Vagina (tissue), 2 donors: Measurements from ENCODE around the gene CTSL. TPM values are rescaled to one million over a fixed set of nuclear protein-coding genes. Genes with fewer than 3 reads are reported as not detected.

Experiments
- DNase-seq, 2 donors: peaks; one replicate each; pipeline ENCODE4 v3.0.0-alpha.2; 2017; ENCODE audit errors: extremely low spot score in 2 of 2
- H3K27ac ChIP-seq: fragments of 200-600 bp; sonication (generic); one replicate; pipeline ENCODE4 v1.5.1; 2019
- H3K27me3 ChIP-seq: fragments of 200-600 bp; sonication (generic); one replicate; pipeline ENCODE4 v1.5.1; 2019
- H3K36me3 ChIP-seq, 2 donors: fragments of 200-600 bp; sonication (generic); one replicate each; pipeline ENCODE4 v1.5.1; 2017 to 2019
- H3K4me1 ChIP-seq: fragments of 200-600 bp; sonication (generic); one replicate; pipeline ENCODE4 v1.5.1; 2019
- H3K4me3 ChIP-seq, 2 donors: fragments of 200-600 bp; sonication (generic); 1 replicate in 1 of 2; 2 replicates in 1 of 2; pipeline ENCODE4 v1.5.1; 2016 to 2019
- H3K9me3 ChIP-seq: fragments of 200-600 bp; sonication (generic); one replicate; pipeline ENCODE4 v1.5.1; 2019
- POLR2A ChIP-seq, 2 donors: fragments of 450-650 bp; IDR thresholded peaks; one replicate each; pipeline ENCODE4 v1.6.1; 2017; ENCODE audit warnings: antibody characterized with exemption in 2 of 2, mild to moderate bottlenecking in 2 of 2, moderate library complexity in 2 of 2
- POLR2AphosphoS5 ChIP-seq, 2 donors: sonication (generic); formaldehyde crosslinking; IDR thresholded peaks; one replicate each; pipeline ENCODE4 v1.9.0; 2017; ENCODE audit warnings: antibody characterized with exemption in 2 of 2, mild to moderate bottlenecking in 2 of 2, low read depth in 1 of 2; ENCODE audit not compliant: insufficient read depth in 1 of 2
- intact Hi-C: fragments of 100-400 bp; cut with DNase I; formaldehyde crosslinking; loops from one replicate; pipeline ENCODE4 v1.15.1; 2023
- total RNA-seq: library from RNA; depleted of rRNA; stranded (reverse); fragments of >200 nt; gene quantifications from one replicate; pipeline ENCODE4 v1.2.3, GENCODE V29; 2016
- TF ChIP-seq, protein P1 (sequence below), 3 experiments: fragments of 450-650 bp in 2 of 3; fragments of 200-600 bp in 1 of 3; sonication (generic) in 1 of 3; IDR thresholded peaks; one replicate each; pipeline ENCODE4 v1.5.1; 2017 to 2019; ENCODE audit warnings: antibody characterized with exemption in 3 of 3, mild to moderate bottlenecking in 2 of 3, moderate library complexity in 2 of 3

Gene CTSL
- total RNA-seq, 1 donor from 2014 or later: 68.0 TPM

DNA sequence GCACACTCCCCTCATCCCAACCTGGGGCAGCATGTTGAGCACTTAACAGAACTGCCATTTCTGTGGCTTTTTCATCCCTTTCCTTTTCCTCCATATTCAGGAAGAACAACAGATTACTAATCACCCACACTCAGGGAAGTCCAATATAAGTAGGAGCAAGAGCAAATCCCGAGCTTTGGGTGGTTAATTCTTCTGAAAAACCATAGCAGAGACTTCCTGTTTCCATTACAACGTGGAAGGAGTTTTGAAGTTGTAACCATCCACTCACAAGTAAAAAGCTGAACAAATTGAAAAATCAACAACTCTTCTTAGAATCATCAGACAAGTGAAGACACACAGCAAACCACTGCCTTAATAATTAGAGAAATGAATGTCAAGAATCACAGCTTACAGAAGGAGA, 8.2 kb downstream of the CTSL start:
- no peaks in the 10 kb centered on the region for H3K9me3 ChIP-seq
- H3K27ac ChIP-seq: no peak overlapping the region
- H3K4me1 ChIP-seq: peaks cover 3% of the 10 kb centered on the region
- no peak overlapping the region for H3K4me3 ChIP-seq
- no peak for DNase-seq
- peaks cover 0 to 6% of the 10 kb centered on the region in 2 donors for H3K36me3 ChIP-seq
- no peaks in the 10 kb centered on the region for H3K27me3 ChIP-seq
- intact Hi-C loops: no loop called here
- TF ChIP-seq, protein P1, sequence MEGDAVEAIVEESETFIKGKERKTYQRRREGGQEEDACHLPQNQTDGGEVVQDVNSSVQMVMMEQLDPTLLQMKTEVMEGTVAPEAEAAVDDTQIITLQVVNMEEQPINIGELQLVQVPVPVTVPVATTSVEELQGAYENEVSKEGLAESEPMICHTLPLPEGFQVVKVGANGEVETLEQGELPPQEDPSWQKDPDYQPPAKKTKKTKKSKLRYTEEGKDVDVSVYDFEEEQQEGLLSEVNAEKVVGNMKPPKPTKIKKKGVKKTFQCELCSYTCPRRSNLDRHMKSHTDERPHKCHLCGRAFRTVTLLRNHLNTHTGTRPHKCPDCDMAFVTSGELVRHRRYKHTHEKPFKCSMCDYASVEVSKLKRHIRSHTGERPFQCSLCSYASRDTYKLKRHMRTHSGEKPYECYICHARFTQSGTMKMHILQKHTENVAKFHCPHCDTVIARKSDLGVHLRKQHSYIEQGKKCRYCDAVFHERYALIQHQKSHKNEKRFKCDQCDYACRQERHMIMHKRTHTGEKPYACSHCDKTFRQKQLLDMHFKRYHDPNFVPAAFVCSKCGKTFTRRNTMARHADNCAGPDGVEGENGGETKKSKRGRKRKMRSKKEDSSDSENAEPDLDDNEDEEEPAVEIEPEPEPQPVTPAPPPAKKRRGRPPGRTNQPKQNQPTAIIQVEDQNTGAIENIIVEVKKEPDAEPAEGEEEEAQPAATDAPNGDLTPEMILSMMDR (IDR thresholded peaks at IDR 0.05): no peak
- TF ChIP-seq POLR2A (IDR thresholded peaks at IDR 0.05): no peak
- no peak for TF ChIP-seq POLR2AphosphoS5 (IDR thresholded peaks at IDR 0.05; ENCODE audit: insufficient read depth in 1 of 2, low read depth in 1 of 2)

DNA sequence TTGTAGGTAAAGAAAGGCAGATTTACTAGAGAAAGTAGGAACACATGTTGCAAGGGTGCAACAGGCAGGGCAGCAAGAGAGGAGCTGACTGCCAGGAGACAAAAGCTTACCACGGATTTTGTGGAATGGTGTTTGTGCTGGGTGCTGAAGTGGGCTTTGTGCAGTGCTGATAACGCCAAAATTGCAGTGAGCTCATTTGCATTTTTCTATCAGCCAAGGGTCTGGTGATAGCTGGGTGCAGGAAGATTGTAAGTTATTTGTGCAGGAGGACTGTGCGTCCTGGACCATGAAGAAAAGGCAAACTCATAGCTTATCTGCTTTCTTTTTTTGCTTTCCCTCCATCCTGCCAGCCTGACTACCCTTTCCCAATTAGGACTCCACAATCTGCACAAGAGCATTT, 13.6 kb downstream of the CTSL start:
- TF ChIP-seq POLR2AphosphoS5 (IDR thresholded peaks at IDR 0.05; ENCODE audit: insufficient read depth in 1 of 2, low read depth in 1 of 2): no peak
- intact Hi-C loops: no loop called here
- peaks cover 4% of the 10 kb centered on the region for H3K9me3 ChIP-seq
- no peaks in the 10 kb centered on the region for H3K36me3 ChIP-seq
- H3K27ac ChIP-seq: no peak overlapping the region
- no peaks in the 10 kb centered on the region for H3K4me1 ChIP-seq
- H3K27me3 ChIP-seq: no peaks in the 10 kb centered on the region
- no peak overlapping the region for H3K4me3 ChIP-seq
- DNase-seq: no peak

DNA sequence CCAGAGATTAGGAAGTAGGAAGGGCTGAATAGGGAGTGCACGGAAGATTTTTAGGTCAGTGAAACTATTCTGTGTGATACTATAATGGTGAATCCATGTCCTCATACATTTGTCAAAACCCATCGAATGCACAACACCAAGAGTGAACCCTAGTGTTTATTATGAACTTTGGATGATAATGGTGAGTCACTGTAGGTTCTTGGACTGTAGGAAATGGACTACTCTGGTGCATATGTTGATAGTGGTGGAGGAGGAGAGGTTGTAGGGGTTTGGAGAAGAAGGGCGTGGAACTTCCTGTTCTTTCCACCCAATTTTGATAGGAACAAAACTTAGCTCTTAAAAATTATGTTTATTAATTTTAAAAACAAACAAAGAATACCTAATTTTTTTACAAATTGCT, 14.3 kb downstream of the CTSL start:
- H3K4me3 ChIP-seq: no peak overlapping the region
- DNase-seq: no peak
- H3K4me1 ChIP-seq: no peaks in the 10 kb centered on the region
- H3K27me3 ChIP-seq: no peaks in the 10 kb centered on the region
- TF ChIP-seq POLR2A (IDR thresholded peaks at IDR 0.05): no peak
- TF ChIP-seq POLR2AphosphoS5 (IDR thresholded peaks at IDR 0.05; ENCODE audit: insufficient read depth in 1 of 2, low read depth in 1 of 2): no peak
- TF ChIP-seq, protein P1 (IDR thresholded peaks at IDR 0.05): no peak
- H3K27ac ChIP-seq: no peak overlapping the region
- intact Hi-C loops: no loop called here
- H3K9me3 ChIP-seq: peaks cover 4% of the 10 kb centered on the region
- H3K36me3 ChIP-seq: no peaks in the 10 kb centered on the region

DNA sequence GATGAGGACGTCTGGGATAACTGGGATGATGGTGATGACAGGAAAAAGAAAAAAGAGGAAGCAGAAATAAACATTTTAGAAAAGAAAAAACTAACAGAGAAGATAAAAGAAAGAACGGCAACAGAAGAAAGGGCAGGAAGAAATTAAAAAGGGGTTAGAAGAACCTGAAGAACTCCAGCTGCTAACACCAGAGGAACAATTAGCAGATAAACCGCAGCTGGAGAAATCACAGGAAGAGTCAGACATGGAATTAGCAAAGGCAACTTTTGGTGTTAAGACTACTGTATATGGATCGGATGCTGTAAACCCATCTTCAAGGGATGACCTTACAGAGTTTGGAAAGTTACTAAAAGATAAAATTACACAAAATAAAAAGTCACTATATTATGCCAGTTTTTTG, 15.4 kb downstream of the CTSL start:
- TF ChIP-seq POLR2AphosphoS5 (IDR thresholded peaks at IDR 0.05; ENCODE audit: insufficient read depth in 1 of 2, low read depth in 1 of 2) (no peak), POLR2A (IDR thresholded peaks at IDR 0.05) (no peak)
- TF ChIP-seq, protein P1 (IDR thresholded peaks at IDR 0.05): no peak
- Histone ChIP-seq H3K9me3 (peaks cover 4% of the 10 kb centered on the region), H3K27me3 (no peaks in the 10 kb centered on the region), H3K27ac (no peak overlapping the region), H3K36me3 (no peaks in the 10 kb centered on the region), H3K4me1 (no peaks in the 10 kb centered on the region), H3K4me3 (no peak overlapping the region)
- intact Hi-C loops: no loop called here
- DNase-seq: no peak

DNA sequence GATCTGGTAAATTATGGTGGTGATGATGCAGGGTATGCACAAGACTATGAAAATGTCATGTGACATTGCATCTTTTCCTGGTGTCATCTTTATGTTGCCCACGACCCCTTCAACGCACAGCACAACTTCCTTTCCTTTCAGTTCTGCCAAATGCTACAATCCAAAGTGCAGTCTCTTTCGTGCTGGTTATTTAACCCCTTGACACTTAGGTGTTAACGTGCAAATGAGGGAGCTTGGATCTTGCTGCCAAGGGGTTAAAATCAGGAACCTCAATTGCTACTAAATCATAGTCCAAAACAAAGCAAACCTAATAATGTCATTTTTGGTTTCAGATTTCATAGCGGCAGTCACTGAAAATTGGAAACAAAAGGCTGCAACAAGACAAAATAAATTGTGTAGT, 16.0 kb downstream of the CTSL start:
- no peak for TF ChIP-seq POLR2AphosphoS5 (IDR thresholded peaks at IDR 0.05; ENCODE audit: insufficient read depth in 1 of 2, low read depth in 1 of 2)
- TF ChIP-seq POLR2A (IDR thresholded peaks at IDR 0.05): no peak
- TF ChIP-seq, protein P1 (IDR thresholded peaks at IDR 0.05): no peak
- H3K9me3 ChIP-seq: peaks cover 4% of the 10 kb centered on the region
- no peaks in the 10 kb centered on the region for H3K4me1 ChIP-seq
- H3K27ac ChIP-seq: no peak overlapping the region
- H3K36me3 ChIP-seq: no peaks in the 10 kb centered on the region
- no peak overlapping the region for H3K4me3 ChIP-seq
- no peak for DNase-seq
- H3K27me3 ChIP-seq: no peaks in the 10 kb centered on the region
- intact Hi-C loops: no loop called here
